ENCODE results near the gene RSBN1.

GRCh38 chr1:113732802-113733201, 79.5 kb downstream of the RSBN1 start:
- TF ChIP-seq CTCF (conservative IDR thresholded peaks at IDR 0.05 in 1 of 2, IDR thresholded peaks at IDR 0.05 in 1 of 2; ENCODE audit: low read depth in 1 of 2, low read length in 2 of 2) (no peak), EZH2 (IDR thresholded peaks at IDR 0.05; ENCODE audit: low read length, missing control alignments) (no peak)

All from fibroblast of lung (primary cell).